Upper lobe of left lung (tissue), 4 donors: ENCODE data around the gene KDF1.

Source experiments
- EP300 ChIP-seq, 4 donors: sonication (generic); formaldehyde crosslinking; IDR thresholded peaks; one replicate each; pipeline ENCODE4 v1.5.1; 2017; ENCODE audit warnings: antibody characterized with exemption in 4 of 4, control low read depth in 2 of 4
- POLR2A ChIP-seq, 4 donors: fragments of 450-650 bp; IDR thresholded peaks; one replicate each; pipeline ENCODE4 v1.5.1; 2016 to 2017; ENCODE audit warnings: antibody characterized with exemption in 4 of 4, mild to moderate bottlenecking in 2 of 4
- POLR2AphosphoS5 ChIP-seq, 2 donors: sonication (generic); formaldehyde crosslinking; IDR thresholded peaks; one replicate each; pipeline ENCODE4 v1.5.1; 2017; ENCODE audit warnings: antibody characterized with exemption in 2 of 2
- TF ChIP-seq, protein P1 (sequence below), 6 experiments: fragments of 450-650 bp in 4 of 6; fragments of 200-600 bp in 2 of 6; sonication (generic) in 2 of 6; IDR thresholded peaks; one replicate each; pipeline ENCODE4 v1.5.1; 2016 to 2019; ENCODE audit warnings: antibody characterized with exemption in 6 of 6

DNA sequence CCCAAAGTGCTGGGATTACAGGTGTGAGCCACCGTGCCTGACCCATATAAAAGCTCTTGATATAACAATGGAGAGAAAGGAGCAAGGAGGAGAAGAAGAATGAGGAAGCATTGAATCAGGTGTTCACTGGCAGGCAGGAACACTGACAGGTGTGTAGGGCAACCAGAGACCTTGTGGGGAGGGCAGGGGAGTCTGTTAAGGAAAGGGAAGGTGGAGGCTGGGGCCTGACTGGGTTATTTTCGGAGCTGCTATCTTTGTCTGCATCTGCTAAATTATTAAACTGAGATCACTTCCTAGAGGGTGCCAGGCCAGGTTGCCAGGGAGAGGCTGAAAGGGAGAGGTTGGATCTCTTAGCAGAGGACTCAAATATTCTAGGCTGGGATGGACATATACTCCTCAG is 26.4 kb upstream of the KDF1 start:
- TF ChIP-seq, protein P1, sequence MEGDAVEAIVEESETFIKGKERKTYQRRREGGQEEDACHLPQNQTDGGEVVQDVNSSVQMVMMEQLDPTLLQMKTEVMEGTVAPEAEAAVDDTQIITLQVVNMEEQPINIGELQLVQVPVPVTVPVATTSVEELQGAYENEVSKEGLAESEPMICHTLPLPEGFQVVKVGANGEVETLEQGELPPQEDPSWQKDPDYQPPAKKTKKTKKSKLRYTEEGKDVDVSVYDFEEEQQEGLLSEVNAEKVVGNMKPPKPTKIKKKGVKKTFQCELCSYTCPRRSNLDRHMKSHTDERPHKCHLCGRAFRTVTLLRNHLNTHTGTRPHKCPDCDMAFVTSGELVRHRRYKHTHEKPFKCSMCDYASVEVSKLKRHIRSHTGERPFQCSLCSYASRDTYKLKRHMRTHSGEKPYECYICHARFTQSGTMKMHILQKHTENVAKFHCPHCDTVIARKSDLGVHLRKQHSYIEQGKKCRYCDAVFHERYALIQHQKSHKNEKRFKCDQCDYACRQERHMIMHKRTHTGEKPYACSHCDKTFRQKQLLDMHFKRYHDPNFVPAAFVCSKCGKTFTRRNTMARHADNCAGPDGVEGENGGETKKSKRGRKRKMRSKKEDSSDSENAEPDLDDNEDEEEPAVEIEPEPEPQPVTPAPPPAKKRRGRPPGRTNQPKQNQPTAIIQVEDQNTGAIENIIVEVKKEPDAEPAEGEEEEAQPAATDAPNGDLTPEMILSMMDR (IDR thresholded peaks at IDR 0.05): no peak
- TF ChIP-seq EP300 (IDR thresholded peaks at IDR 0.05) (no peak), POLR2A (IDR thresholded peaks at IDR 0.05) (no peak), POLR2AphosphoS5 (IDR thresholded peaks at IDR 0.05) (no peak)
